ENCODE data around the gene DOP1B.
"Not testable (repeated sequence)": the region's sequence is repeated elsewhere in the genome, so short reads cannot be mapped to it uniquely, and the experiment has no call there.

Gene DOP1B

DNA sequence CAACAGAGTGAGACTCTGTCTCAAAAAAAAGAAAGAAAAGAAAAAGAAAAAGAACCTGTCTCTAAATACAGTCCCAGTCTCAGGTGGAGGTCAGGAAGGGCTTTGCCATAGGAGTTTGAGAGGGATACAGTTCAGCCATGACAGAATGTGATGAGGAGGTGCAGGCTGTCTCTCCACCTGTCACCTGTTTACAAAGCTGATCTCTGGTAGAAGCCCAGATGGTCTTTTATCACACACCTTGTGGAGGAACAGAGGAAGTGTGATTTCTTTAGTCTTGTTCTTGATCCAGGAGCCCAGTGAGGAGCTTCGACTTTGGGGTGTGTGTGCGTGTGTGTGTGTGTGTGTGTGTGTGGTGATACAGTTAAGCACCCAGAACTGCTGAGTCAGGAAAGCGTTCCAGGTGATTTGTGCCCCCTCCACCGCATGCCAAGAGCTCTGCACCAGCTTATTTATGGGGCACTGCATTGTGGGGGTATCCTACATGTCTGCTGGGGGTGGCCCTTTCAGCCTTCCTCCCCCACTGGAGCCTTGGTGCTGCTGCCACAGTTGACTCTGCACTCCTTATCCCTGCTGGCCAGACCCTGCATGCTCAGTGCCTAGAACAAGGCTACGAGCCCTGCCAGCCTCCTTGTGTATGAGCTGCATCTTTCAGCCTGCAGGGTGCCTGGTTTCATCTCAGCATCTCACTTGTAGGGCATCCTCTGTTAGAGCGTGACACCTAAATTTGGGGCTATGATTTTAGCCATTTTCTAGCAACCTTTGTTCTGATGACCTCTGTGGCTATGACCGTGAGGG is 19.3 kb downstream of the DOP1B start:
- no peak for DNase-seq

DNA sequence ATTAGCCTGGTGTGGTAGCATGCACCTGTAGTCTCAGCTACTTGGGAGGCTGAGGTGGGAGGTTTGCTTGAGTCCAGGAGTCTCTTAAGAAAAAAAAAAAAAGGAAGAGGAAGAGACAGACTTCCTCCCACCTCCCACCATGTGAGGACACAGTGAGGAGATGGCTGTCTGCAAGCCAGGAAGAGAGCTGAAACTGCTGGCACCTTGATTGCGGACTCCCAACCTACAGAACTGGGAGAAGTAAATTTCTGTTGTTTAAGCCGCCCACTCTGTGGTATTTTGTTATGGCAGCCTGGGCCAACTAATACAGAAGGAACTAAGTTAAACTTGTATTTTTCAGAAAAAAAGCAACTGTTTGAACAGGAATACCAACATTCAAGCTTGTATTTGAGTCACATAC is 21.7 kb downstream of the DOP1B start:
- no peak for DNase-seq

DNA sequence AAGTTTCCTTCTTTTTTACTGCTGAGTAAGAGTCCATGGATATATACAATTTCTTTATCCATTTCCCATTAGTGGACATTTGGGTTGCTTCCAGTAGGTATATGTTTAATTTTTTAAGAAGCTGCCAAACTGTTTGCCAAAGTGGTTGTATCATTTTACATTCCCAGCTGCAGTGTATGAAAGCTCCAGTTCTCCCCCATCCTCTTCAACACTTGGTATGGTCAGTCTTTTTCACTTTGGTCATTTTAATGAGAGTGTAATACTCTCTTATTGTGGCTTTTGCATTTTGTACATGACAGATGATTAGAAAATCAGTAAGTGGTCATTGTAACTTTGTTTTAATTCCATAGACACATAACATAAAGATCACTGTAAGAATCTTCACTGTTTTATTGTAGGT is 22.5 kb downstream of the DOP1B start:
- DNase-seq: no peak

DNA sequence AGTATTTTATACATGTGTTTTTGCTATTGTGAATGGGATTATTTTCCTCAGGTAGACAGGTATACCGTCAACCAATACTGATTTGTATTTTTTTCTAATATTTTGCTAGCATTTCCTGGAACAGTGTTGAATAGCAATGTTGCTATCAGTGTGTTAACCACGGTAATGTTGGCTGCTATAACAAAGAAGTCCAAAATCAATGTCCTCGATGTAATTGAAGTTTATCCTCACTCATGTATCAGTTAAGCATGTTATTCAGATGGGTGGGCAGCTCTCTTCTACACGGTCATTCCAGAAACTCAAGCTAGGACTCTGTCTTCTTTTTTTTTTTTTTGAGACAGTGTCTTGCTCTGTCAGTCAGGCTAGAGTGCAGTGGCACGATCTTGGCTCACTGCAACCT is 24.3 kb downstream of the DOP1B start:
- no peak for DNase-seq

DNA sequence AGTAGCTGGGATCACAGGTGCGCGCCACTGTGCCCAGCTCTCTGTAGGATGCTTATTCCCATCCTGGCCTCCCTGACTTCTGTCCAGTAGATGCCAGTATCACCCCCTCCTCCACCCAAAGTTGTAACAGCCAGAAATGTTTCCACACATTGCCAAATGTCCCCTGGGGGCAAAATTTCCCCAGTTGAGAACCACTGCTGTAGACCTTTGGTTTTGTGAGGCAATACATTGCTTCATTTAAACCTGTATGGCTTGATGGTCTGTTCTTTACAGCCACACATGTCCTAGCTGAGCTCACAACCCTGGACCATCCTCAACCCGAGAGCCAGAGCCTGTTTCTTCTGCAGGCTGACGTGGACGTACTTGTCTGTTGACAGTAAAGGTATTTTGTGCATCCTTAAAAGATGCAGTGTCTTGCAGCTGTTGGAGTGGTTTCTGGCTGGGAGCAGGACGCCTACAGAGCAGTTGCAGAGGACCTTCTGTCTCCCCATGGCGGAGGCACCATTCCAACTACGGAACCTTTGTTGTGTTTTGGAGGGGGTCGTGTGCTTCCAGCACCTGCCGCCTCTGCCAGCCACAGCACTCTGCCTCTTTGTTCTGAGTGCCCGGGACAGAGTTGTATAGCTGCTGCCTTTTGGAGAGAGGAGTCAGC is 26.6 kb downstream of the DOP1B start:
- DNase-seq: no peak

DNA sequence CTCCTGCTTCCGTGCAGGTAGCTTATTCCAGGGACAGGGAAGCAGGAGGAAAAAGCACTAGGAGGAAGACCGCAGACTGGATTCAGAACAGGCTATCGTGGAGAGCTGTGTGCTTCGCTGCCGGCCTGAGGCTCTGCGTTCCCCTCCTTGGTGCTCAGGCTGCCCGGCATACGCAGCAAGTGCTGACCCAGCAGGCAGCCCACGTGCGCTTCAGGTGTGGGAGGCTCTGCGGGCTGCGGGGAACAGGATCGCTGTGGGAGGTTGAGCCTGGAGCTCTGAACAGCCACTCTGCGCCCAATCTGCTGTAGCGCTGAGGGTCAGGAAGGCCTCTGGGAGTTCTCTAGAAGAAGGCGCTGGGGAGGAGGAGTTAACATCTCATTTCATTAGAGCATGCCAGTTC is 27.9 kb downstream of the DOP1B start:
- DNase-seq: no peak

DNA sequence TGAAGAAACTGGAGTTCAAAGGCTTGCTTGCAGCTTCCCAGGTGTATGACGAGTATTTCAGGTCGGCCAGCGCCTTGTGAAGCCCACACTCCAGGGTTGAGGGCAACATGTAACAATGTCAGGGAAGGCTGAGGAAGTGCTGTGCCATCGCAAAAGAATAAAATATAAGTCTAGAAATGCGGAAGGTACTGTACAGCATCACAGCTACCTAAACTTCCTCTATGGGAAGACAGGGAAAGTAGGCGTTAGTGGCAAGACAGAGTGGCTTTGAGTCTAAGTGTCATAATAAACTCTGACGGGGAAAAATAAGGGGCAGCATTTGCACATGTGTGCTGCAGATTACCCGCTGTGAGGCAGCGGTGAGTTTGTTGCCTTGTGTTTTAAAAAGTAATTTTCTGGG is 28.9 kb downstream of the DOP1B start:
- DNase-seq: no peak

DNA sequence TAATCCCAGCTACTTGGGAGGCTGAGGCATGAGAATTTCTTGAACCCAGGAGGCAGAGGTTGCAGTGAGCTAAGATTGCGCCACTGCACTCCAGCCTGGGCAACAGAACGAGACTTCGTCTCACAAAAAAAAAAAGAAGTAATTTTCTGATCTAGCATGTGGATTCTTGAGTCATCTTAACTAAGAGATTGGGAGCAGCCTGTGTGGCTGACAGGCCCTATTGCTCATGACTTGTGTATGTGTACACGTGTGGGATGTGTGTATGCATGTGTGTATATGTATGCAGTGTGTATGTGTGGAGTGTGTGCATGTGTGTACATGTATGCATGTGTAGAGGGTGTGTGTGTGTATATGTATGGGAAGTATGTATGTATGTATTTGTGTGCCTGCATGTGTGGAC is 29.5 kb downstream of the DOP1B start:
- no peak for DNase-seq

DNA sequence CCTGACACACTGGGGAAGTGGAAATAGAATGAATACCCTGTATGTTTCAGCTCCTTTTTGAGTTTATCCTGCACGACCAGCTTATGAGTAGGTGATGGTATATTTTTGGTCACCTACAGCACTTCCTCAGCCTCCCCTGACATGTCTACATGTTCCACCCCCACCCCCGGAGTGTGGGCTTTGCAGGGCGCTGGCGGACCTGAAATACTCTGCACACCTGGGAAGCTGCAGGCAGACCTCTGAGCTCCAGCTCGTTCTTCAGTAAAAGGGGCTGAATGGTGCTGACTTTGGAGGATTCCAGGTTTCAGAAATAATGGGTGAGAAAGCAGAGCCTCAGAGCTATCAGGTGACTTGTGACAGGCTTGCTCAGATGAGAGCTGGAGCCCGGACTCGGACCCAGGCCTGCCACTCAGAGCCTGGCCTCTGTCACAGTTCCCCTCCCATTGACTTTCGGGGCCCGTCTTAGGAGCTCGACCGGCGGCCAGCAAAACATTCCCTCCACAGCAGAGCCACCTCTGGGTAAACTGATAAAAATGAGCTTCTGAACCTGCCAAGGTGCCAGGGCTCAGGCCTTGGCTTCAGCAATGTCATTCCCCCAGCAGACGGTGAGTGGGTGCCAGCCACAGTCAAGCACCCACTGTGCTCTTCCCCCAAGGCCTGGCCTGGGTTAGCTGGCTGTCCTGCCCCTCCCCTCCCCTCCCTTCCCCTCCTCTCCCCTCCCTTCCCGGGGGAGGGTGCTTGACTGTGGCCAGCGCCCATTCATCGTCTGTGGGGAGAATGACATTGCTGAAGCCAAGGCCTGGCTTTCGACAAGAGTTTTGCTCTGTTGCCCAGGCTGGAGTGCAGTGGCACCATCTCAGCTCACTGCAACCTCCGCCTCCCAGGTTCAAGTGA is 30.1 kb downstream of the DOP1B start:
- no peak for DNase-seq

DNA sequence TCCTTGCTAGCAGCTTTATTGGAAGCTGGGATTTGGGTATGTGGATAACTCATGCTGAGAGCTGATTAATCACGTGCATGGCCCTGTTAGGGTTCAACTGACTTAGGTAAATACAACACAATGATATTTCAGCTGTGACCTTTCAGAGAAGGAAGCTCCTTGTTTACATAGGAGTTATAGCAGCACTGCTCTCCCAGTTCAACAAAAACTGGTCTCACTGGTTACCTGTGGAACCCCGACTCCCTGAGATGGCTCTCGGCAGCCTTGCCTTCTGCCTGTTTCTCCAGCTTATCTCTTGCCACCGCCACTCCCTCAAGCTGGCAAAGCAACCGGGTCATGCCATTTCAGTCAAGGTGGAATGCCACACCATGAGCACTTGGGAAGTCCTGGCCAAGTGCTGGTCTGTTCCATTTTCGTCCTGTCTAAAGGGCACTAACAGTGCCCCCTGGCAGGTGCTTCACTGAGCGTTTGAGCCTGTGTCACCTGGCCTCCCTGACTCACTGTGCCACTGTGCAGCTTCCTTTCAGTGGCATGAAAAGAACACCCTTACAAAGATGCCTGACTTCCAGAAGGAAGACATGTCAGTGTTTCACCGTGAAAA is 31.6 kb downstream of the DOP1B start:
- no peak for DNase-seq

DNA sequence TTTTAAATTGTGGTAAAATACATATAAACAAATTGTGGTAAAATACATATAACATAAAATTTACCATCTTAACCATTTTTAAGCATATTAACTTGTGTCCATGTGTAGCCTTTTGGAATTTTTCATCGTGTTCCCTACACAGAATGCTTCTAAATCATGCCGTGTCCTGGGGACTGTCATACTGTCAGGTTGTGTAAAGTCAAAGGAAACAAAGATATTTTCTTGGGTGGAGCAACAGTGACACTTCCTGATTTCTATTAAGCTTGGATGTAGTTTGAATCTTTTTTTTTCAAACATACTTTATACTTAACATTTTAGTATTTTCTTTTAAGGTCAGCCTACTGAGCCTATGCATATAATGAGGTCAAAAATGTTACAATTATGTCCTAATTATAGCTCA is 32.3 kb downstream of the DOP1B start:
- DNase-seq: no peak

DNA sequence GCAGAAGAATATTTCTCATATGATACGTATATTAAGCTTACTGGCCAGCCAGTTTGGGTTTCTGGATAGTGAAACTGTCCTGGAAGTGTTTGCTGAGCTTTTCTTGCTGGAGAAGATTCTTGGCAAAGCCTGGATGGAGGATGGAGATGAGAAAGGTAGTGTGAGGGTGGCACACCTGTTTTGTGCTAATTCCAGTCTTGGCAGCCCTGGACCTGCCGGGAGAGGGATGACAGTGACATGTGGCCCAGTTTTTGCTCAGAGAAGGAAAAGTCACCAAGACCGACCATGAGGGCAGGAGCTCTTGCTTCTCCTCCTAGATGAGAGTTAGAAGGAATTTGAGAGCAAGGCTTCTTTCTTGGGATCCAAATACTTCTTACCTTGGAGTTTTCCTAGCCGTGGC is 34.1 kb downstream of the DOP1B start:
- DNase-seq: no peak

DNA sequence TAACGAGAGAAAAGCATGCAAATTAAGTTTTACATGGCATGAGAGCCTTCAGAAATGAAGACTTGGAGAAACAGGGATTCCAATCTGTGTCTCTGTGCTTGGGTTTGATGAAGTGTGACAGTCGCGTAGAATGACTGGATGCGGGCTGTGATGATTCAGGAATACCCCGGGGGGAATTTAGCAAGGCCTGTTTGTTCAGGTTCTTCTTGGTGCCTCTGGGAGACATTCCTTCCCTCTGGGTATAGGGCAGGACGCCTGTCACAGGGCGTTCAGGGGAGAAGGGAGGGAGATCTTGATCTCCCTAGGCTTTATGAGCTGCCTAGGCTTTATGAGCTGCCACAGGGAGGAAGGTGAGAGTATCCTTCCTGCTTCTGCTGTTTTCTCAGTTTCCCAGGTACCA is 36.6 kb downstream of the DOP1B start:
- no peak for DNase-seq

DNA sequence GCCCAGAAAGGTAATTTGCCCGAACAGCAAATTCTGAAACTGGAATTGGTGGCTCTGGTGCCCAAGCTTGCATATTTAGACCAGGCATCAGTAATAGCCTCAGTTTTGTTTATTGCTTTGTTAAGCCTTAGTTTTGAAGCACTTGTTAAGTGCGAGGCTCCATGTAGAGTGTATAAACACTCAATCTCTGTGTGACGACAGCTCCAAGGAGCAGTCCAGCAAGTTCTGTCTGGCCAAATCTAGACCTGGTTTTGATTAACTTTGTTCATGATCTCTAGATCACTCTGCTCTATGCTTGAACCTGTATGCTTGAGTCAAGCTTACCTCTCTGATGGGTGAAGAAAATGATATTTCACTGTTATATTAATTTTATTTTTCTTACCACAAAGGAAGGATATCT is 37.4 kb downstream of the DOP1B start:
- no peak for DNase-seq

DNA sequence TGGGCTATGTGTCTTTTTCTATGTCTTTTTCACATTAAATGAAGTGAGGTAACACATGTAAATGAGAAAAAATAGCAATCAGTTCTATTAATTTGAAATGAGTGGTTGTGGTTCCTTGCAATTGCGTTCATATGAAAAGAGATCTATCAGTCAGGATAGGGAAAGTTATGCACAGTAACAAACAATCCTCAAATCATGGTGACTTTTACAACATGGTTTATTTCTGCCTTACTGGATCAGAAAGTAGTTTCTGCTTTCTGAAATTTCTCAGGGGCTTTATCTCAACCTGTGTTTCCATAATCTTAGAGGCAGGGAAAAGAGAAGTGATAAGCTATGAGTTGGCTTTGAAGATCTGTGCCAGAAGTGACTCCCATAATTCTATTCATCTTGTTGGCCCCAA is 39.0 kb downstream of the DOP1B start:
- no peak for DNase-seq

DNA sequence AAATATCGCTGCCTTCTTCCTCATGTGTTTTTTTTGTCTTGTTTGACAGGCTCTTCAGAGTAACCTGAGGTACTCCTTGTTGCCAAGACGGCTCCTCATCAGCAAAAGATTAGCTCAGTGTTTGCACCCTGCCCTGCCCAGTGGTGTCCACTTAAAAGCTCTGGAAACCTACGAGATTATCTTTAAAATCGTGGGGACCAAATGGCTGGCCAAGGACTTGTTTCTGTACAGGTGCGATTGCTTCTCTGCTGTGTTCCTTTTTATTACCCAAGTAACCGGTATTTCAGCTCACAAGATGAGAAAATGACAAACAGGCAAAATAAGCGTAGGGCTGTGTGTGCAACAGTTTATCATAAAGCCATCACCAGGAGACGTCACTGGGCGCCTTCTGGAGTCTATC is 42.4 kb downstream of the DOP1B start:
- no peak for DNase-seq

DNA sequence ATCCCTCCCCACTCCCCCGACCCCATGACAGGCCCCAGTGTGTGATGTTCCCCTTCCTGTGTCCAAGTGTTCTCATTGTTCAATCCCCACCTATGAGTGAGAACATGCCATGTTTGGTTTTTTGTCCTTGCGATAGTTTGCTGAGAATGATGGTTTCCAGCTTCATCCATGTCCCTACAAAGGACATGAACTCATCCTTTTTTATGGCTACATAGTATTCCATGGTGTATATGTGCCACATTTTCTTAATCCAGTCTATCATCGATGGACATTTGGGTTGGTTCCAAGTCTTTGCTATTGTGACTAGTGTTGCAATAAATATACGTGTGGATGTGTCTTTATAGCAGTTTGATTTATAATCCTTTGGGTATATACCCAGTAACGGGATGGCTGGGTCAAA is 43.0 kb downstream of the DOP1B start:
- DNase-seq: not testable (repeated sequence)

DNA sequence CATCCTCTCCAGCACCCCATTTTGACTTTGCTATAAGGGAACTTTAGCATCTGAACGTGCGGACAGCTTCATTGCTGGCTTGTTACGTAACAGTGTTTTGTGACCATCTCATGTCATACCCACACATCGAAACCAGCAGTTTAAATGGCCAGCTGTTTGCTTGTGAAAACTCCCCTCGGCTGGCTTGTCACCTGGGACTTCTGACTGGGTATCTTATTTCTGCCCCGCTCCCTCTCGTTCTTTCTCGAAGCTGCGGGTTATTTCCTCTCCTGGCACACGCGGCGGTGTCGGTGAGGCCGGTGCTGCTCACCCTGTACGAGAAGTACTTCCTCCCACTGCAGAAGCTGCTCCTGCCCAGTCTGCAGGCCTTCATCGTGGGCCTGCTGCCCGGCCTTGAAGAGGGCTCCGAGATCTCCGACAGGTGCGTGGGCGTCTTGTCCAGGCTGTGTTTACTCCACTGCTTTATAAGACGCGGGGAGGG is 43.5 kb downstream of the DOP1B start:
- DNase-seq: no peak

DNA sequence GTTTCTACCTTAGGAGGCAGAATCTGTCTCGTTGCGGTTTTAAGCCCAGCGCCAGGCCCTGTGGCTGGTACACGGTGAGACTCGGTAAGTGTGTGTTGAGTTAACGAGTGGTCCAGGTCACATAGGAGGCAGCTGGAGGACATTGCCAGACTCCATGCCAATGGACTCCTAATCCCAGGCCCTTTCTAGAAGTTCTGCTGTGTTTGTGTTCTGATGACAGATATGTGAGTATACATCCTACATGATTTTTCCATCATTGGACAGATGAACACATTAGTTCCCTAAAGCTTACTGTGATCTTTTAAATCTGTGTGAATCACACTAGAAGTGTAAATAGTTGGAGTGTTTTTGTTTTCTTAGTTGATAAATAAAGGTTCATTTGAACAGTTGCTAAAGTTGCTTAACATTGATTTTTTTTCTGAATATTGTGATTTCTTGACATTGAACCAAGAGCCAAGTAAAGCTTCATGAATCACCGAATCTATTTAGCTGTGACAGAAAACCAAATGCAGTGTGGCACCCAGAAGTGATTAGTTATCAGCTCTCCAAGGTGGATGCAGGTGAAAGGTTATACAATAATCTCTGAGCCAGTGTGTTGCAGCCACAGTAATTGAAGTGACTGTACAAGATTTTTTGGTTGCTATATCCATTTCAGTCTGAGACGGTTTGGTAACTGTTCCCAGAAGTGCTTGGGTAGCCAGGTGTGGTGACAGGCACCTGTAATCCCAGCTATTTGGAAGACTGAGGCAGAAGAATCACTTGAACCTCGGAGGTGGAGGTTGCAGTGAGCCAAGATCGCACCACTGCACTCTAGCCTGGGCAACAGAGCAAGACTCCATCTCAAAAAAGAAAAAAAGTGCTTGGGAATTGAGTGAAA is 46.3 kb downstream of the DOP1B start:
- no peak for DNase-seq

DNA sequence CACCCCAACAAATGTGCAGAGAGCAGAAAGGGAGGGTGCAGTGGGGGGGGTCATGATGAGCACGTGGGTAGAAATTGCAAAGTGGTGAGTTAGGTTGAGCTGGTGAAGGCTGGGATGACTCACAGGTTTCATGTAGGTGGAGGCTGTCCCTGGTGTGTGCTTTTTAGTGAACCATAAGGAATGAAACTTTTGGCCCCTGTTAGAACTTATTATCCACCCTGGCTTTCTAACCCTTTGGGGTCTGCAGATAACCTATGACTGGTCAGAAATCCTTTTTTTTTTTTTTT is 46.9 kb downstream of the DOP1B start:
- no peak for DNase-seq

DNA sequence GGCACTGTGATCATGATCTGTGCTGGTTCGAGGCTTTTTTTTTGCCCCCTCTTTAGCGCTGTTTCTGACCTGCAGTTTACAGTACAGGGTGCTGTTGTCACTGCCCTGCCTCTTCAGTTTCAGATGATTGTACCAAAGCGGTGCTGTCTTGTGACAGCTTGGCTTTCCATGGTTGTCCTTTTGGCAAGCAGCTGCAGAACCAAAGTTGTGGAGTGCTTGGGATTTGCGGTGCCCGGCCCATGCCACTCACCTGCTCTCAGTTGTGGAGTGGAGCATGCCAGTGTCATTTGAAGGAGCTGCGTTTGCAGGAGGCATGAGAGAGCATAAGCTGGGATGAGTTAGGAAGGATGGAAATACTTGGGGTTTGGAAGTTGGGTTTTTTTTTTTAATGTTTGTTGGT is 48.4 kb downstream of the DOP1B start:
- DNase-seq: no peak

DNA sequence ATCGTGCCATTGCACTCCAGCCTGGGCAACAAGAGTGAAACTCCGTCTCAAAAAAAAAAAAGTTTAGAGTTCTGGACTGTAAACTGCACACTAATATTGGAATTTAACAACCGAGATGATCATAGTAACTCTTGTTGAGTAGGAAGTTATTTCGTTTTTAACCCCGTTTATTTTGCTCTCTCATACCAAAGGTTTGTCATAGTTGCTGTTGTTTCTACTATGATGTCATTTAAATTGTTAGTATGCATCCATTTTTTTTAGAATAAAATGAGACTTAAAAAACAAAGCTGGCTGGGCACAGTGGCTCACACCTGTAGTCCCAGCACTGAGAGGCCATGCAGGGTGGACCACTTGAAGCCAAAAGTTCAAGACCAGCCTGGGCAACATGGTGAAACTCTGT is 49.3 kb downstream of the DOP1B start:
- no peak for DNase-seq

Measured in NCI-H1105 (cell line).